Adrenal gland (tissue), 5 donors: Measurements from ENCODE around the gene ARR3.

Experiments used
- CTCF ChIP-seq, 6 experiments: fragments of 450-650 bp in 4 of 6; fragments of 200-600 bp in 2 of 6; sonication (generic) in 1 of 6; IDR thresholded peaks; 1 replicate in 5 of 6; 2 replicates in 1 of 6; pipeline versions ENCODE4 v1.5.1 to v1.8.0; 2016 to 2021; ENCODE audit warnings: antibody characterized with exemption in 6 of 6, mild to moderate bottlenecking in 2 of 6, moderate library complexity in 1 of 6
- POLR2A ChIP-seq, 2 donors: fragments of 450-650 bp; IDR thresholded peaks; one replicate each; pipeline ENCODE4 v1.6.1; 2017; ENCODE audit warnings: antibody characterized with exemption in 2 of 2, mild to moderate bottlenecking in 2 of 2, moderate library complexity in 1 of 2
- donor health status: DM: no; HTN: no; CAD: no.

GRCh38 chrX:70254063-70254400 is 14.1 kb upstream of the ARR3 start:
- no peak for TF ChIP-seq CTCF (IDR thresholded peaks at IDR 0.05)
- TF ChIP-seq POLR2A (IDR thresholded peaks at IDR 0.05), result no peak
